ENCODE measurements around the gene KRTAP5-9.

Gene KRTAP5-9

DNA sequence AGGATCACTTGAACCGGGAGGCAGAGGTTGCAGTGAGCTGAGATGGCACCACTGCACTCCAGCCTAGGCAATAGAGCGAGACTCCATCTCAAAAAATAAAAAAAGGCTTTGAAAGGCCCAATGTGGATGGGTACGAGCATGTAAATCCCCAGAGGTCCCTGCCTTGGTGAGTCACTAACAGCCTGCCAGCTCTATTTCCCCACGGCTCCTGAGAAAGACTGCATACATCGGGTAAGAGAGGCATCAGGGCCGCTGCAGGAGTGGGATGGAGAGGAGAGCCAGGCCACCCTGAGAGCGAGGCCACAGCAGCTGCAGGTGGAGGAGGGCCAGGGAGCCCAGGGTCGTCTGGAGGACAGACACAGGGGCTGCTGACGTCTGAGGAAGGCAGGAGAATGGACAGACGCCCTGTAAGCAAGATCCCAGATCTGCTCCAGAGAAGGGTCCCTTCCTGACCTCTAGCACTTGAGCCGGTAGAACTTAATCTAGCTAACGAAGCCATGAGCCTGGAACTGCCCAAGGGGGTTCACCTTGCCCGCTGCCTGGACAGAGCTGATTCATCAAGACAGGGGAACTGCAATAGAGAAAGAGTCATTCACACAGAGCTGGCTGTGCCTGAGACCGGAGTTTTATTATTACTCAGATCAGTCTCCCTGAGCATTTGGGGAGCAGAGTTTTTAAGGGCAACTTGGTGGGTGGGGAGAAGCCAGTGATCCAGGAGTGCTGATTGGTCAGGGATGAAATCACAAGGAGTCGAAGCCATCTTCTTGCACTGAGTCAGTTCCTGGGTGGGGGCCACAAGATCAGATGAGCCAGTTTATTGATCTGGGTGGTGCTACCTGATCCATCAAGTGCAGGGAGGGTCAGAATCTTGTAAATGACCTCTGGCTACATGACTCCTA is 5.1 kb upstream of the KRTAP5-9 start:
- H3K4me3 ChIP-seq (ENCODE audit: low read depth, low read length) = no peak overlapping the region
- TF ChIP-seq, protein P1, sequence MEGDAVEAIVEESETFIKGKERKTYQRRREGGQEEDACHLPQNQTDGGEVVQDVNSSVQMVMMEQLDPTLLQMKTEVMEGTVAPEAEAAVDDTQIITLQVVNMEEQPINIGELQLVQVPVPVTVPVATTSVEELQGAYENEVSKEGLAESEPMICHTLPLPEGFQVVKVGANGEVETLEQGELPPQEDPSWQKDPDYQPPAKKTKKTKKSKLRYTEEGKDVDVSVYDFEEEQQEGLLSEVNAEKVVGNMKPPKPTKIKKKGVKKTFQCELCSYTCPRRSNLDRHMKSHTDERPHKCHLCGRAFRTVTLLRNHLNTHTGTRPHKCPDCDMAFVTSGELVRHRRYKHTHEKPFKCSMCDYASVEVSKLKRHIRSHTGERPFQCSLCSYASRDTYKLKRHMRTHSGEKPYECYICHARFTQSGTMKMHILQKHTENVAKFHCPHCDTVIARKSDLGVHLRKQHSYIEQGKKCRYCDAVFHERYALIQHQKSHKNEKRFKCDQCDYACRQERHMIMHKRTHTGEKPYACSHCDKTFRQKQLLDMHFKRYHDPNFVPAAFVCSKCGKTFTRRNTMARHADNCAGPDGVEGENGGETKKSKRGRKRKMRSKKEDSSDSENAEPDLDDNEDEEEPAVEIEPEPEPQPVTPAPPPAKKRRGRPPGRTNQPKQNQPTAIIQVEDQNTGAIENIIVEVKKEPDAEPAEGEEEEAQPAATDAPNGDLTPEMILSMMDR (IDR thresholded peaks at IDR 0.05; ENCODE audit: borderline replicate concordance, insufficient read depth, low read depth, low read length) = no peak

DNA sequence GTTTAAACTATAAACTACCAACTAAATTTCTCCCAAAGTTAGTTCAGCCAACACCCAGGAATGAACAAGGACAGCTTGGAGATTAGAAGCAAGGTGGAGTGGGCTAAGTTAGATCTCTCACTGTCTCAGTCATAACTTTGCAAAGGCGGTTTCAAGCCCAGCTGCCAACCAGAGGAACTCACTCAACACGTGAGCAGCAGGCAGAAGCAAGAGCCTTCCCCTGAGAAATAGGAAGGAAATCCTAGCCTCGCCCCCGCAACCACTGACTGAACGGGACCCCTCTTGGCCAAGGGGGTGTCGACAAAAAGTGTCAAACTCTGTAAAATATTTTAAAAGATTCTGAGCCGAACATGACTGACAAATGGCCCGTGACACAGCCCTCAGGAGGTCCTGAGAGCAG is 4.4 kb upstream of the KRTAP5-9 start:
- H3K4me3 ChIP-seq (ENCODE audit: low read depth, low read length) = no peak overlapping the region
- TF ChIP-seq, protein P1 (IDR thresholded peaks at IDR 0.05; ENCODE audit: borderline replicate concordance, insufficient read depth, low read depth, low read length) = no peak

DNA sequence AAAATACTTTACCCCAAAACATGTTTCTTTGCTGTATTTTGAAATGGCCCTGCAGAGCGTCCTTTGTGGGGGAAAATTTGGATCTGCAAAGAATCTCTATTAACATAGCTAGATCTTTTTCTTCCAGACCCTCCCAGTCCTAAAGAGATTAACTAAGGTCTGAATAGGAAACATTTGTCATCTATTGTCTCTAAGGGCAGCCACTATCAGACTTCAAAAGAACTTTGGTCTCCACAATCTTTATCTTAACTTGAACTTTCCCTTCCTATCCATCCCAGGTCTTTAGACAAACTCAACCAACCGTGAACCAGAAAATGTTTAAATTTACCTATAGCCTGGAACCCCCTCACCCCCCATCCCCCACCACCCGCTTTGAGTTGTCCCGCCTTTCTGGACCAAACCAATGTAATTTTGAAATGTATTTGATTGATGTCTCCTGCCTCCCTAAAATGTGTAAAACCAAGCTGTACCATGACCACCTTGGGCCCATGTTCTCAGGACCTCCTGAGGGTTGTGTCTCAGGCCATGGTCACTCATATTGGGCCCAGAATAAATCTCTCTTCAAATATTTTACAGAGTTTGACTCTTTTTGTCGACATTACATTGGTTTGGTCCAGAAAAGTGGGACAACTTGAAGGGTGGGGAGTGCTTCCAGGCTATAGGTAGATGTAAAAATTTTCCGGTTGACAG is 3.5 kb upstream of the KRTAP5-9 start:
- H3K4me3 ChIP-seq (ENCODE audit: low read depth, low read length) = no peak overlapping the region
- TF ChIP-seq, protein P1 (IDR thresholded peaks at IDR 0.05; ENCODE audit: borderline replicate concordance, insufficient read depth, low read depth, low read length) = no peak

DNA sequence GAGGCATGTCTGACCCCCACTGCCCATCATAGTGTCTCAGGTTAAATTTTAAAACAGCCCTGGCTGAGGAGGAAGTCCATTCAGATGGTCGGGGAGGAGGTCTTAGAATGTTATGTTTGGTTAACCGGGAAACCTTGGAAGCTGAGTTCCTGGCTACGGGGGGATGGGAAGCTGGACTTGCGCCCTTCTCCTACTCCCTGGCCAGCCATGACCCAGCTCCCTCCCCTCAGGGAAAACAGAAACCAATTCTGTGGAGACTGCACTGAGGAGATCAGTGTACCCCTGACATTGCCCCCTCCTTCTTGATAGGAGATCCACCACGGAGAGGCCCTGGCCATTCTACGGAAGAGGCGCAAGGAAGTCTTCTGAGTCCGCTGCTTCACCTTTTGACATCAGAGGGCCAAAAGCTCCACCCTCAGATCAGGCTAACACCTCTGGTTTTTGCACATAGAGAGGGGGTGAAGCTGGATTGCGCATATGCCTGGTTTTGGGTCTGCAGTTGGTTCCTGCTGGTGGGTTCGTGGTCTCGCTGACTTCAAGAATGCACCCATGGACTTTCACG is 2.7 kb upstream of the KRTAP5-9 start:
- TF ChIP-seq, protein P1 (IDR thresholded peaks at IDR 0.05; ENCODE audit: borderline replicate concordance, insufficient read depth, low read depth, low read length) = no peak
- no peak overlapping the region for H3K4me3 ChIP-seq (ENCODE audit: low read depth, low read length)

DNA sequence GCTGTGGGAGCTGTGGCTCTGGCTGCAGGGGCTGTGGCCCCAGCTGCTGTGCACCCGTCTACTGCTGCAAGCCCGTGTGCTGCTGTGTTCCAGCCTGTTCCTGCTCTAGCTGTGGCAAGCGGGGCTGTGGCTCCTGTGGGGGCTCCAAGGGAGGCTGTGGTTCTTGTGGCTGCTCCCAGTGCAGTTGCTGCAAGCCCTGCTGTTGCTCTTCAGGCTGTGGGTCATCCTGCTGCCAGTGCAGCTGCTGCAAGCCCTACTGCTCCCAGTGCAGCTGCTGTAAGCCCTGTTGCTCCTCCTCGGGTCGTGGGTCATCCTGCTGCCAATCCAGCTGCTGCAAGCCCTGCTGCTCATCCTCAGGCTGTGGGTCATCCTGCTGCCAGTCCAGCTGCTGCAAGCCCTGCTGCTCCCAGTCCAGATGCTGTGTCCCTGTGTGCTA is 514 bp downstream of the KRTAP5-9 start:
- H3K4me3 ChIP-seq (ENCODE audit: low read depth, low read length) = no peak overlapping the region
- TF ChIP-seq, protein P1 (IDR thresholded peaks at IDR 0.05; ENCODE audit: borderline replicate concordance, insufficient read depth, low read depth, low read length) = no peak

DNA sequence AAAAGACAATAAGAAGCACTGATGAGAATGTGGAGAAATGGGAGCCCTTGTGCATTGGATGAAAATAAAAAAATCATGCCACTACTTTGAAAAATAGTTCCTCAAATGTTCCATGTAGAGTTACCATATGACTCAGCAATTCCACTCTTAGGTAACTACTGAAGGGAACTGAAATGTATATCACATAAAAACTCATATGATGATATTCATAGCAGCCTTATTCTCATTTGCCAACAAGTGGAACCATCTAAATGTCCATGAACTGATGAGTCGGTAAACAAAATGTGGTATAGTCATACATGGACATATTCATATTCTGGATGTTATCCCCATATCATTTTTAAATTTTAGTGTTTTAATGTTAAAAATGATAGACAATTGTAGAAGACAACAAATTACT is 3.5 kb downstream of the KRTAP5-9 start:
- TF ChIP-seq, protein P1 (IDR thresholded peaks at IDR 0.05; ENCODE audit: borderline replicate concordance, insufficient read depth, low read depth, low read length) = no peak

More for the DNA sequence above, 3.5 kb downstream of the KRTAP5-9 start:
- H3K4me3 ChIP-seq (ENCODE audit: low read depth, low read length) = no peak overlapping the region
